RPMI8226 (cell line): Measurements from ENCODE around the gene GARIN5A.

Experiments
- DNase-seq: peaks from one replicate; pipeline ENCODE4 v3.0.0-alpha.2; 2015

Gene GARIN5A

GRCh38 chr19:50432221-50433028 lies 44.2 kb downstream of the GARIN5A start, which contains the start of gene MYBPC2:
Gene MYBPC2 (plus strand): TSS chr19:50432892. CDS start chr19:50432954, 62 bp downstream.
- DNase-seq: peak; percentile 88

- DNase-seq: peak; percentile 83
Measured at GRCh38 chr19:50431343-50432220, 45.1 kb downstream of the GARIN5A start.

- DNase-seq: no peak
Measured at GRCh38 chr19:50430888-50431342, 45.7 kb downstream of the GARIN5A start.

- no peak for DNase-seq
Measured at GRCh38 chr19:50428772-50429463, 47.7 kb downstream of the GARIN5A start.

DNA sequence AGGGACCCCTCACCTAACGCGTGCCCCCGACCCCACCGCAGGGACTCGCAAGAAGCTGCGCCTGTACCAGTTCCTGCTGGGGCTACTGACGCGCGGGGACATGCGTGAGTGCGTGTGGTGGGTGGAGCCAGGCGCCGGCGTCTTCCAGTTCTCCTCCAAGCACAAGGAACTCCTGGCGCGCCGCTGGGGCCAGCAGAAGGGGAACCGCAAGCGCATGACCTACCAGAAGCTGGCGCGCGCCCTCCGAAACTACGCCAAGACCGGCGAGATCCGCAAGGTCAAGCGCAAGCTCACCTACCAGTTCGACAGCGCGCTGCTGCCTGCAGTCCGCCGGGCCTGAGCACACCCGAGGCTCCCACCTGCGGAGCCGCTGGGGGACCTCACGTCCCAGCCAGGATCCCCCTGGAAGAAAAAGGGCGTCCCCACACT lies 48.6 kb downstream of the GARIN5A start:
- DNase-seq: peak; percentile 87

DNA sequence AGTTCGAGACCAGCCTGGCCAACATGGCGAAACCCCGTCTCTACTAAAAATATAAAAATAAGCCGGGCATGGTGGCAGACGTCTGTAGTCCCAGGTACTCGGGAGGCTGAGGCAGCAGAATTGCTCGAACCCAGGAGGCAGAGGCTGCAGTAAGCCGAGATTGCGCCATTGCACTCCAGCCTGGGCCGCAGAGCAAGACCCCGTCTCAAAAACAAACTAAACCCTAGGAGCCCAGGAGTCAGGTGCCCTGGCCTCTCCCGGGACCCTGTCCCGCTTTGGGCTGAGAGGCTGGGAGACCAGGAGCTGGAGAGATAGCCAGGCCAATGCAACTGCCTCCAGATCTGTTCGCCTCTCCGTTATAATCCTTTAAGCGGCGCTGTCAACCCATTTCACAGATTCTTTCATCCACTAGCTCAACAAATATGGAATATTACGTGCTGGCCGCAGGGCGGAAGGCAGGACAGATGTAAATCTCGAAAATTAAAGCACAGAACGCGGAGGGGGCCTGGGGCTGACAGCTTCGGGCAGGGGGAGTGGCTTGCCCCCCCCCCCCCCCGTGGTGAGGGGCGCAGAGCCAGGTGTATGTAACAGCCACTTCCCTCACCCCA lies 49.2 kb downstream of the GARIN5A start:
- no peak for DNase-seq

- no peak for DNase-seq
Measured at GRCh38 chr19:50425581-50425980, 51.1 kb downstream of the GARIN5A start.

DNA sequence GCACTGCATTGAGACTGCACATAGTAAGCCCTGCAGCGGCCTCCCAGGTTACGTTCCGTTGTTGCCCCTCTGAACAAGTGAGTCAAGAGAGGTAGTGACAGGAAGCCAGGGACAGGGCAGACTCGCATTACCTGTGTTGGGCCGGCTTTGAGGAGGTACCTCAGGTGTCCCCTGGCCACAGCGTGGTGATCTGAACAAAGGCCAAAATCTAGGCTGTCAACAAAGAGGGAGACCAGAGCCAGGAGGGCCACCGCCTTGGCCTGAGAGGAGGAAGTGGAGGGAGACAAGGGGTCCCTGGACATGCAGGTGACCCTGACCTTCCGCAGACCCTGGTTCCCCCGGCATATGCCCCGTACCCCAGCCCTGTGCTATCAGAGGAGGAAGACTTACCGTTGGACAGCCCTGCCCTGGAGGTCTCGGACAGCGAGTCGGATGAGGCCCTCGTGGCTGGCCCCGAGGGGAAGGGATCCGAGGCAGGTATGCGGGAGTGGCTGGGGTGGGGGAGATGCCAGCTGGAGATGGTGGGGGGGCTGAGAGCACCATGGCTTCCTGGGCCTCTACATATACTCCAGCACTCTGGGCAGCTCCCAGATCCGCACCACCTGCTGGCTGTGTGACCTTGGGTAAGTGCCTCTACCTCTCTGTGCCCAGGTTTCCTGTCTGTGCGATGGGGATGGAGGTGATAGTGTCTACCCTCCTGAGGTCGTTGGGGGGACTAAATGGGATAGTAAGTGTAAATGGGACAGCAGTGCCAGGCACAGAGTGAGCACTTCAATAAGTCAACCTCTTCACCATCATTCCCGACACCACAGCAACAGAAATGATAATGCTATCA lies 53.2 kb downstream of the GARIN5A start:
- no peak for DNase-seq

DNA sequence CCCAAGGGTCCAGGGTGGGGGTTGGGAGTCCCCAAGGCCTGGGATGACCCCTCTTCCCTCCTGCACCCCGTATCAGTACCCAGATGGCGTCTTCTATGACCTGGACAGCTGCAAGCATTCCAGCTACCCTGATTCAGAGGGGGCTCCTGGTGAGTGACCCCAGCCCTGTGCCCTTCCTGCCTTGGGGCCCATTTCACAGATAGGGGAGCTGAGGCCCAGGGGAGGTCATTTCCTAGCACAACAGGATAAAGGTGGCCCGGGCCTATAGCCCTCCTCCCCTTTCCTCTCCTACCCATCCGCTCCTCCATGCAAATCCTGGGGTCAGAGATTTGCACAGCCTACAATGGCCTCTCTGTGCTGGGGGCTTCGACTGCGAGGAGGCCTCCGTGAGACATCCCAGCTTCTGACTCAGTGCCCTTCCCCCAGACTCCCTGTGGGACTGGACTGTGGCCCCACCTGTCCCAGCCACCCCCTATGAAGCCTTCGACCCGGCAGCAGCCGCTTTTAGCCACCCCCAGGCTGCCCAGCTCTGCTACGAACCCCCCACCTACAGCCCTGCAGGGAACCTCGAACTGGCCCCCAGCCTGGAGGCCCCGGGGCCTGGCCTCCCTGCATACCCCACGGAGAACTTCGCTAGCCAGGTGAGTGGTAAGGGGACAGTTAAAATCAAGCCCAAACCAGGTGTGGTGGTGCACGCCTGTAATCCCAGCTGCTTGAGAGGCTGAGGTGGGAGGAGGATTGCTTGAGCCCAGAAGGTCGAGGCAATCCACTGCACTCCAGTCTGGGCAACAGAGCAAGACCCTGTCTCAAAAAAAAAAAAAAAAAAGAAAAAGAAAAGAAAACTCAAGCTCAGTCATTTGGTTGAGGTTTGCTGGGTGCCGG lies 54.0 kb downstream of the GARIN5A start:
- no peak for DNase-seq

- DNase-seq: no peak
Measured at GRCh38 chr19:50420808-50421207, 55.8 kb downstream of the GARIN5A start.

DNA sequence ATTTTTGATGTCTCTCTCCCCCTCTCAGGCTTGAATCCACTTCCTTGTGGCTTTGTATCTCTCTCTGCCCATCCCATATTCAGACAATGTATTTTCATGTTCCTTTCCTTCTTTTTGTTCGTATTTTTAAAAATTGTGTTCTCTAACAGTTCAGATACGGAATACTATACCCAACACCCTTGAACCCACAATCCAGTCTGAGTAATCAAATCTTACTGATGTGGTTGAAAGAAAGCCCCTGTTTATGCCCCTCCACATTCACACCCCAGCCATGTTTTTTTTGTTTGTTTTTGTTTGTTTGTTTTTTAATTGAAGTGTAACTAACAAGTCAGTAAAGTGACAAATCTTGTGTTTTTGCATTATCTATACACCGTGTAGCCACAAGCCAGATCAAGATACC lies 56.5 kb downstream of the GARIN5A start:
- no peak for DNase-seq

DNA sequence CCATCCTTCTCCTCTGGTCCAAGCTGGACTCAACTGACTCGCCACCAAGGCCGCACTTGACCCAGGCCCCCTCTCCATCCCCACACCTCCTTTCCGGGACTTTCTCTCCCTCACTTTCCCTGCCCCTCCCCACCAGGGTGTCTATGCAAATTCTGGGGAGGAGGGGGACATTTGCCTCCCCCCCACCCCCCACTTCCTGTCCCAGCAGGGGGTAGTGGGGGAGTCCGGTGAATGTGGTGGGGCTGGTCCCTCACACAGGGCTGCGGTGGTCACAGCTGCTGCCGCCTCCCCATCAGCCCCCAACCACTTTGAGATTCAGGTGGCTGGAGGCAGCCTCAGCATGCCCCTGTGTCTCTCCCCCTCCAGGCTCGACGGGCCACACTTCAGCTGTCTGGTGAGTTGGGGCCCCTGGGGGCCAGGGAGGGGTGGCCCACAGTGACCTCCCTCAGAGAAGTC lies 57.0 kb downstream of the GARIN5A start:
- no peak for DNase-seq

DNA sequence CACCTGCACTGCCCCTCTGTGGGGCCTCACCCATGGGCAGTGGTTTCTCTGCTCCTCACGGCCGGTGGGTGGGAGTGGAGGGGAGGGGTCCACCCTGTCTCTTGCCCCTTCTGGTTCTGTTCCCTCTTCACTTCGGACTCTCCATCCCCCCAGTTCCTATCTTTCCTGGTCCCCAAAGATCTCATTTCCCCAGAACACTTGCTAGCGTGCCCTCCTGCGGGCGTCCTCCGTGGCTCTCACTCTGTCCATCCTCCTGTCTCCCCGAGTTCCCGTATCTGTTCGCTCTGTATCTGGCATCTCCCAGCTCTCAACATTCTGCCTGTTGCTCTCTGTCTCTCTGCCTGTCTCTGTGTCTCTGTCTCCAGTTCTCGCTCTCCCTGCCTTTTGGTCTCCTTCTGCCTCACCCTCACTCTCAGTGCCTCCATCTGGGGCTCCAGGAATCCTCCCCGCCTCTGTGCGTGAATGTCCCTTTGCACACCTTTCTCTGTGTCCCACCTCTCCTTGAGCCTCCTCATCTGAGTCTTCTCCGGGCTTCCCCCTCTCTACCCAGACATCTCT lies 57.5 kb downstream of the GARIN5A start:
- no peak for DNase-seq

DNA sequence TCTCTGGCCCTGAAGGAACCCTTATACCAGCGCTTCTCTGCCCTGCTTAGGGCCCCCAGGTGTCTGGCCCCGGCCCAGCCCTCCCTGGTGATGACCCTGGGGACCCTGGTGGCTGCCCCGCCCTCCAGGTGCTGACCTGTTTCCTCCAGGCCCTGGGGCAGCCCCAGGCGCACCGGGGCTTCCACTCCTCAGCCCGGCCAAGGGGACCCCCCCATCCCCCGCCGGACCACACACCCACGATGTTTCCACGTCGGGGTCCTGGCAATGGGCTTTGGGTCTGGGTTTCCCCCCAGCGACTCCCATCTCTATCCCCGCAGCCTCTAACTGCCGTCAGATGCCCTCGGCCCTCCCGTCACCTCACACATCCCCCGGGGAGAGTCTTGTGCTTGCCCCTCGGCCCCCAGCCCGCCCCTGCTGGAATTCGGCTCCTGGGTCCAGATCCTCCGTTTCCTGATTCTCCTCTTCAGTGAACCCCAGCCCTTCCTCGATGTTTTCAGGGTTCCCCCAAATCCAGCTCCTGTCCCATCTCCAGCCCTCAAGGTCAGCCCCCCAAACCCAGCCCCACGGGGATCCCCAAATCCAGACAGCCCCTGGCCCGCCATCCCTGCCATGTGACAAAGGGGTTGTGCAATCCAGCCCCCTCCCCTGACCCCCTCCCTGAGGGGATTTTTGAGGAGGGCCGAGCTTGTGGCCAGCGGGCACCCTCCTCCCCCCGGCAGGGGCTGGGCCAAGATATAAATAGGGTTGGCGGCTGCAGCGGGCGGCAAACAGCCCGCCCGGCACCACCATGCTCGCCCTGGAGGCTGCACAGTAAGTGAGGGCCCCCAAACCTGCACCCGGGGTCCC lies 58.2 kb downstream of the GARIN5A start, which contains the start of gene SPIB:
Gene SPIB (plus strand): TSS at position 763 of the 846 bp plus-strand sequence. CDS start 25 bp downstream, at position 788.
- DNase-seq: peak; percentile 63

GRCh38 chr19:50417111-50418081 lies 59.3 kb downstream of the GARIN5A start:
- peak; percentile 73 for DNase-seq
